GM06990 (cell line): ENCODE measurements around the gene CCDC134.

Experiments
- DNase-seq: peaks from one replicate; pipeline ENCODE4 v3.0.0-alpha.2; 2011; ENCODE audit not compliant: insufficient read length; ENCODE audit errors: extremely low read depth
- H3K27me3 ChIP-seq: replicated peaks from 2 replicates; pipeline ENCODE4 v1.6.0; 2011; ENCODE audit warnings: low read length; ENCODE audit not compliant: control insufficient read depth, insufficient read depth
- H3K36me3 ChIP-seq: 2 replicates; pipeline ENCODE4 v1.5.1; 2011; ENCODE audit warnings: low read length; ENCODE audit not compliant: control insufficient read depth, insufficient read depth
- H3K4me3 ChIP-seq: replicated peaks from 2 replicates; pipeline ENCODE4 v1.5.1; 2011; ENCODE audit warnings: low read depth, mild to moderate bottlenecking, control low read depth, low read length
- TF ChIP-seq, protein P1 (sequence below): IDR thresholded peaks from 2 replicates; pipeline ENCODE4 v1.5.1; 2011; ENCODE audit warnings: low read length, control low read depth, mild to moderate bottlenecking, inconsistent platforms; ENCODE audit not compliant: insufficient read depth, poor library complexity, severe bottlenecking

CCDC134 gene

DNA sequence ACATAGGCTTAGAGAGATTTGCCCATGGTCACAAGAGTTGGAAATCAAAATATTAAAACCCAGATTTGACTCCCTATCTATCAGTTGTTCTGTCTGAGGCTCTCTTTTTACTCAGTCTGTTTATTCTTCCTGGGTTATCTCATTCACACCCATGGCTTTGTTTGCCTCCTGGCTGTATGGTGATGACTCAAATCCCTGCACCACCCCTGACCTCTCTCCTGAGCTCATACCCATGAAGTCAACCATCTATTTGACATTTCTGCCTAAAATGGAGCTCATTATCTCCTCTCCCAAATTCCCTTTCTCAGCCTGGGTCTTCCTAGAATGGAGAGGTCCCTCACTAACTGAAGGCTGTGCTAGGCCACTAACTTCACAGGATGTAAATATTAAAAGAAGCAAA, 27.8 kb upstream of the CCDC134 start:
- TF ChIP-seq, protein P1, sequence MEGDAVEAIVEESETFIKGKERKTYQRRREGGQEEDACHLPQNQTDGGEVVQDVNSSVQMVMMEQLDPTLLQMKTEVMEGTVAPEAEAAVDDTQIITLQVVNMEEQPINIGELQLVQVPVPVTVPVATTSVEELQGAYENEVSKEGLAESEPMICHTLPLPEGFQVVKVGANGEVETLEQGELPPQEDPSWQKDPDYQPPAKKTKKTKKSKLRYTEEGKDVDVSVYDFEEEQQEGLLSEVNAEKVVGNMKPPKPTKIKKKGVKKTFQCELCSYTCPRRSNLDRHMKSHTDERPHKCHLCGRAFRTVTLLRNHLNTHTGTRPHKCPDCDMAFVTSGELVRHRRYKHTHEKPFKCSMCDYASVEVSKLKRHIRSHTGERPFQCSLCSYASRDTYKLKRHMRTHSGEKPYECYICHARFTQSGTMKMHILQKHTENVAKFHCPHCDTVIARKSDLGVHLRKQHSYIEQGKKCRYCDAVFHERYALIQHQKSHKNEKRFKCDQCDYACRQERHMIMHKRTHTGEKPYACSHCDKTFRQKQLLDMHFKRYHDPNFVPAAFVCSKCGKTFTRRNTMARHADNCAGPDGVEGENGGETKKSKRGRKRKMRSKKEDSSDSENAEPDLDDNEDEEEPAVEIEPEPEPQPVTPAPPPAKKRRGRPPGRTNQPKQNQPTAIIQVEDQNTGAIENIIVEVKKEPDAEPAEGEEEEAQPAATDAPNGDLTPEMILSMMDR, result no peak

DNA sequence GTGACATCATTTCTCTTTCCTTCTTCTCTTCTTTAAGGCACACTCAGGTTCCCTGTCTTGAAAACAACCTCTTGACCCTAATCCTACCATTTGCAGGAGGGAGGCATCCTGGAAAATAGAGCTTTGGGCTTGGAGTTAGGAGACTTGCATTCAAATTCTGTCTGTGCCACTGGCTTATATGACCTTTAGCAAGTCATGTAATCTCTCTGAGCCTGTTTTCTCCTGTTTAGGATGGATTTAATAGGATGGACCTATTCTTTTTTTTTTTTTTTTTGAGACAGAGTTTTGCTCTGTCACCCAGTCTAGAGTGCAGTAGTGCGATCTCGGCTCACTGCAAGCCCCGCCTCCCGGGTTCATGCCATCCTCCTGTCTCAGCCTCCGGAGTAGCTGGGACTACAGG, 25.1 kb upstream of the CCDC134 start:
- no peak overlapping the region for H3K4me3 ChIP-seq
- H3K27me3 ChIP-seq, result no peaks in the 10 kb centered on the region
- TF ChIP-seq, protein P1, result no peak
- peaks cover 1% of the 10 kb centered on the region; the same call in 1 of the 2 replicates for H3K36me3 ChIP-seq
- DNase-seq, result no peak

More for the DNA sequence above, 27.8 kb upstream of the CCDC134 start:
- DNase-seq, result no peak
- Histone ChIP-seq H3K27me3 (no peaks in the 10 kb centered on the region), H3K4me3 (no peak overlapping the region), H3K36me3 (no peaks in the 10 kb centered on the region; the same call in 1 of the 2 replicates)

DNA sequence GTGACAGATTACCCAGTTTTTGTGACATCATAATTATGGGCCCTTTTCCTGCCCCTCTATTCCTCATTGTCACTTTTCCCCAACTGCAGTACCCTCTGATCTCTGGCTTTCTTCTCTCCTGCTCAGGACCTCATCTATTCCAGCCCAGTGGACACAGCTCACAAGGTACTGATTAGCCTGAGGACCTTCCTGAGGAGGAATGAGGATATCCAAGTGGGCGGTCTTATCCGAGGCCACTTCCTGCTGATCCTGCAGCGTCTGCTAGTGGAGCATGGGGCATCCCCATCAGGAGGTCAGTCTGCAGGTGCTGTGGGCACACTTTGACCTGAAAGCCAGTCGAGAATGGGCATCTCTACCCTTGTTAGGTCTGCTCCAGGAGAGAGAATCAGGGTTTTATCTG, 24.5 kb upstream of the CCDC134 start:
- Histone ChIP-seq H3K27me3 (no peaks in the 10 kb centered on the region), H3K4me3 (no peak overlapping the region), H3K36me3 (peaks cover 1% of the 10 kb centered on the region; the same call in 1 of the 2 replicates)
- TF ChIP-seq, protein P1, result no peak
- no peak for DNase-seq

DNA sequence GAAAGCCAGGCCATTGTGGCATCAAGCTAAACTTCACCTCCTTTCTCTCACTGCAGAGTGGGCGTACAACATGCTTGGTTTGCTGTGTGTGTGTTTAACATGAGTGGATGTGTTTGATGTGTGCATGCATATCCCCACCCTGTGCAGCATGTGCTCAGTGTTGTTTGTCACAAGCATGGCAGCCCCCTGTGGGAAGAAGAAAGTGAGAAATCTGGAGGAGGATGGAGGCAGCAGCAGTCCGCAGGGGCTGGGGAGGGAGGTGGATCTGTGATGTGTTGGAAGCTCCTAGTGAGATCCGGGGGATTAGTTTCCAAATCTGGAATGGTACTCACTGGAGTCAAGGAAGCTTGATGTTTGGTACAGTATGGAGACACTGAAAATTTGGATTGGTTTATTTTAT, 24.1 kb upstream of the CCDC134 start:
- peaks cover 1% of the 10 kb centered on the region; the same call in 1 of the 2 replicates for H3K36me3 ChIP-seq
- TF ChIP-seq, protein P1, result no peak
- H3K4me3 ChIP-seq, result no peak overlapping the region
- DNase-seq, result no peak
- H3K27me3 ChIP-seq, result no peaks in the 10 kb centered on the region

DNA sequence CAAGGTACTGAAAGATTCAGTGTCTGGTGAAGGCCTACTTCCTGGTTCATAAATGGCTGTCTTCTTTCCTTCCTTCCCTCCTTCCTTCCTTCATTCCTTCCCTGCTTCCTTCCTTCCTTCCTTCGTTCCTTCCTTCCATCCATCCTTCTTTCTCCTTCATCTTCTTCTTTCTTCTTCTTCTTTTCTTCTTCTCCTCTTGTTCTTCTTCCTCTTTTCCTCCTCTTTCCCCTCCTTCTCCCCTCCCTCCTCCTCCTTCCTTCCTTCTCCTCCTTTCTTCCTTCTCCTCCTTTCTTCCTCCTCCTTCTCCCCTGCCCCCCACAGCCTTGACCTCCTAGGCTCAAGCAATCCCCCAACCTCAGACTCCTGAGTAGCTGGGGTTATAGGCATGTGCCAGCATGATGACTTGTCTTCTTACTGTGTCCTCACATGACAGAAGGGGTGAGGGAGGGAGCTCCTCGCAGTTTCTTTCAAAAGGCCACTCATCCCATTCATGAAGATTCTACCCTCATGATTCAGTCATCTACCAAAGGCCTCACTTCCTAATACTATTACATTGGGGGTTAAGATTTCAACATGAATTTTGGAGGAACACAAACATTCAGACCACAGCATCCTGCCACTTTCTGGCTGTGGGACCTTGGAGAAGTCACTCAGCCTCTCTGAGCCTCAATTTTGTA, 22.6 kb upstream of the CCDC134 start:
- H3K27me3 ChIP-seq, result no peaks in the 10 kb centered on the region
- no peak overlapping the region for H3K4me3 ChIP-seq
- TF ChIP-seq, protein P1, result no peak
- DNase-seq, result no peak
- H3K36me3 ChIP-seq, result peaks cover 1% of the 10 kb centered on the region; the same call in 1 of the 2 replicates

DNA sequence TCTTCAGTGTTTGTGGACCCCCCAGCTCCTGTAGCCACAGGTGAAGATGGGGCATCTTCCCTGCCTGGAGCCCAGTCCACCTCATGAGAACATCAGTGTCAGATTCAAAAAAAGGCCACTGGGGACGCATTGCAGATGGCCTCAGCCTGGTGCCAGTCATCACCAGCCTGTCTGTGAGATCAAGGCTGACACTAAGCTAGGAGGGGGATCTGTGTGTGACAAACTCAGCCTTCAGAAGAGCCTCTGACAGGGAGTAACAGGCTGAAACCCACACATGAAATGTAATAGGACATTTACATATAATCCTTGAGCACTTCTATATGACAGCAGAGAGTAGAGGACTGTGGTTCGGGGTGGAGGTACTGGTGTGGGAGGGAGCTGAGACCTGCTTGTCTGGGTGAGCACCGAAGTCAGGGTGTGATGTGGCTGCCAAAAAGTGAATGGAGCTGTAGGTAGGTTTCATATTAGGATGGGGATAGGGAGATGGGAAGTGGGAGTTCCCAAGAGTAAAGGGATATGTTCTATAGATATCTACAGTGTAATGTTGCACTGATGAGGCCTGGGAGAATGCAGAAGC, 20.5 kb upstream of the CCDC134 start:
- no peak for DNase-seq
- TF ChIP-seq, protein P1, result no peak
- H3K27me3 ChIP-seq, result no peaks in the 10 kb centered on the region
- no peak overlapping the region for H3K4me3 ChIP-seq
- peaks cover 9% of the 10 kb centered on the region for H3K36me3 ChIP-seq
